Activated naive CD4-positive, alpha-beta T cell treated with anti-CD3 and anti-CD28 coated beads for 36 hours (primary cell): ENCODE measurements around the gene PNMA1. TPM values are rescaled to one million over a fixed set of nuclear protein-coding genes. Genes with fewer than 3 reads are reported as not detected.

Source experiments
- CTCF ChIA-PET: fragments of 350-600 bp; sonication (Branson Sonifier 250); formaldehyde crosslinking; loops from one replicate; lab custom pipeline; 2021; ENCODE audit warnings: antibody characterized with exemption; lab: Charles Lee
- DNase-seq: peaks from one replicate; pipeline ENCODE4 v3.0.0-alpha.2; 2020
- H3K27ac Mint-ChIP-seq: one replicate; pipeline ENCODE4 v1.8.0; 2021; ENCODE audit warnings: mild to moderate bottlenecking, mixed read lengths
- H3K27me3 Mint-ChIP-seq: one replicate; pipeline ENCODE4 v1.8.0; 2021; ENCODE audit warnings: low read depth, mixed read lengths
- H3K36me3 Mint-ChIP-seq: one replicate; pipeline ENCODE4 v1.8.0; 2021; ENCODE audit warnings: low read depth, mixed read lengths
- H3K4me1 Mint-ChIP-seq: one replicate; pipeline ENCODE4 v1.8.0; 2021; ENCODE audit warnings: low read depth, mixed read lengths
- H3K4me3 Mint-ChIP-seq: one replicate; pipeline ENCODE4 v1.8.0; 2021; ENCODE audit warnings: mild to moderate bottlenecking, moderate library complexity, mixed read lengths
- H3K9me3 Mint-ChIP-seq: one replicate; pipeline ENCODE4 v1.8.0; 2021; ENCODE audit warnings: mixed read lengths
- intact Hi-C: fragments of 100-400 bp; cut with micrococcal nuclease; formaldehyde crosslinking; loops from one replicate; pipeline ENCODE4 v1.15.1; 2023
- total RNA-seq, 2 experiments: library from RNA; stranded (reverse); gene quantifications; one replicate each; pipeline ENCODE4 v1.2.3, GENCODE V29; 2021

Gene PNMA1
- 10 to 100 TPM; 18.5 to 19.2 TPM for total RNA-seq

GRCh38 chr14:73713803-73714655 lies at the start of gene PNMA1:
TSS of gene PNMA1 (minus strand) at chr14:73714384. CDS start at chr14:73713639, 745 bp downstream.
- intact Hi-C loops: loop anchor here (1.0 to 10.0 kb wide), 6 partner anchors 72 to 301 kb away; partner anchors contain the start of genes BBOF1, COQ6, DNAL1 and ENTPD5
- Mint-ChIP-seq H3K27ac (peak within 1 kb of the TSS; percentile 85), H3K4me1 (peaks cover 13% of the 10 kb centered on the region), H3K27me3 (no peaks in the 10 kb centered on the region), H3K9me3 (no peaks in the 10 kb centered on the region), H3K4me3 (peak within 1 kb of the TSS; percentile 99), H3K36me3 (peaks cover 11% of the 10 kb centered on the region)
- CTCF ChIA-PET: interaction anchor here (0.5 to 2.7 kb wide), 3 partner anchors 15 to 108 kb away, joined by 3 to 13 read pairs (median 4); no protein-coding TSS in a partner anchor
- peak; percentile 84 for DNase-seq

GRCh38 chr14:73763396-73763795 lies 49.2 kb upstream of the PNMA1 start:
- no peaks in the 10 kb centered on the region for H3K27me3 Mint-ChIP-seq
- DNase-seq: no peak
- intact Hi-C loops: loop anchor here (5.0 kb wide), 2 partner anchors 306 to 809 kb away; partner anchors contain the start of gene NUMB
- peaks cover 3% of the 10 kb centered on the region for H3K36me3 Mint-ChIP-seq
- no peak overlapping the region for H3K4me3 Mint-ChIP-seq
- CTCF ChIA-PET: interaction anchor here (1.7 to 6.9 kb wide), 3 partner anchors 8 to 22 kb away, joined by 5 to 45 read pairs (median 13); no protein-coding TSS in a partner anchor
- H3K27ac Mint-ChIP-seq: peak overlapping the region; percentile 99
- peaks cover 55% of the 10 kb centered on the region for H3K4me1 Mint-ChIP-seq
- no peaks in the 10 kb centered on the region for H3K9me3 Mint-ChIP-seq

- Mint-ChIP-seq H3K4me1 (peaks cover 63% of the 10 kb centered on the region), H3K4me3 (peak overlapping the region; percentile 89), H3K27me3 (no peaks in the 10 kb centered on the region), H3K27ac (peak overlapping the region; percentile 99), H3K36me3 (peaks cover 11% of the 10 kb centered on the region), H3K9me3 (no peaks in the 10 kb centered on the region)
- CTCF ChIA-PET: interaction anchor here (0.5 to 6.9 kb wide), 6 partner anchors 9 to 159 kb away, joined by 3 to 45 read pairs (median 4); no protein-coding TSS in a partner anchor
- intact Hi-C loops: loop anchor here (5.0 kb wide), 2 partner anchors 305 to 810 kb away; partner anchors contain the start of gene NUMB
- peak; percentile 66 for DNase-seq
These were observed 48.2 kb upstream of the PNMA1 start for GRCh38 chr14:73762375-73762822.

GRCh38 chr14:73761618-73762355 lies 47.6 kb upstream of the PNMA1 start:
- DNase-seq: peak; percentile 79
- H3K9me3 Mint-ChIP-seq: no peaks in the 10 kb centered on the region
- peak overlapping the region; percentile 89 for H3K4me3 Mint-ChIP-seq

GRCh38 chr14:73760598-73761586 lies 46.7 kb upstream of the PNMA1 start:
- H3K4me3 Mint-ChIP-seq: peak overlapping the region; percentile 89
- no peaks in the 10 kb centered on the region for H3K27me3 Mint-ChIP-seq
- H3K27ac Mint-ChIP-seq: peak overlapping the region; percentile 99
- CTCF ChIA-PET: interaction anchor here (0.6 to 9.6 kb wide), 12 partner anchors 11 to 289 kb away, joined by 3 to 112 read pairs (median 12); no protein-coding TSS in a partner anchor
- H3K9me3 Mint-ChIP-seq: no peaks in the 10 kb centered on the region
- intact Hi-C loops: loop anchor here (1.0 to 5.0 kb wide), 12 partner anchors 10 to 811 kb away; partner anchors contain the start of genes ACOT2, ALDH6A1, LIN52 and NUMB
- peaks cover 16% of the 10 kb centered on the region for H3K36me3 Mint-ChIP-seq
- H3K4me1 Mint-ChIP-seq: peaks cover 74% of the 10 kb centered on the region
- DNase-seq: no peak

More at GRCh38 chr14:73761618-73762355, 47.6 kb upstream of the PNMA1 start:
- Mint-ChIP-seq H3K36me3 (peaks cover 13% of the 10 kb centered on the region), H3K4me1 (peaks cover 69% of the 10 kb centered on the region), H3K27me3 (no peaks in the 10 kb centered on the region), H3K27ac (peak overlapping the region; percentile 99)
- CTCF ChIA-PET: interaction anchor here (0.9 to 6.9 kb wide), 6 partner anchors 10 to 31 kb away, joined by 3 to 45 read pairs (median 4); no protein-coding TSS in a partner anchor
- intact Hi-C loops: loop anchor here (1.0 to 5.0 kb wide), 8 partner anchors 10 to 811 kb away; partner anchors contain the start of genes ACOT2, ALDH6A1, LIN52 and NUMB

- Mint-ChIP-seq H3K36me3 (peaks cover 16% of the 10 kb centered on the region), H3K4me3 (peak overlapping the region; percentile 89), H3K9me3 (no peaks in the 10 kb centered on the region), H3K27ac (peak overlapping the region; percentile 99), H3K27me3 (no peaks in the 10 kb centered on the region), H3K4me1 (peaks cover 74% of the 10 kb centered on the region)
- CTCF ChIA-PET: interaction anchor here (0.6 to 9.6 kb wide), 12 partner anchors 12 to 288 kb away, joined by 3 to 112 read pairs (median 12); no protein-coding TSS in a partner anchor
- DNase-seq: peak; percentile 97
- intact Hi-C loops: loop anchor here (1.0 to 5.0 kb wide), 12 partner anchors 19 to 812 kb away; partner anchors contain the start of genes ACOT2, ALDH6A1, BBOF1 and ENTPD5
These were observed 45.8 kb upstream of the PNMA1 start for GRCh38 chr14:73759714-73760597.

- Mint-ChIP-seq H3K36me3 (peaks cover 16% of the 10 kb centered on the region), H3K4me3 (peak overlapping the region; percentile 91), H3K27me3 (no peaks in the 10 kb centered on the region), H3K9me3 (no peaks in the 10 kb centered on the region), H3K27ac (peak overlapping the region; percentile 95), H3K4me1 (peaks cover 74% of the 10 kb centered on the region)
- intact Hi-C loops: loop anchor here (5.0 kb wide), 1 partner anchor 258 kb away; the partner anchor contains the start of genes BBOF1 and ENTPD5
- CTCF ChIA-PET: interaction anchor here (0.8 to 9.6 kb wide), 9 partner anchors 12 to 251 kb away, joined by 3 to 112 read pairs (median 22); no protein-coding TSS in a partner anchor
- peak; percentile 54 for DNase-seq
These were observed 45.1 kb upstream of the PNMA1 start for GRCh38 chr14:73759183-73759713.

- intact Hi-C loops: loop anchor here (1.0 to 5.0 kb wide), 2 partner anchors 30 to 259 kb away; partner anchors contain the start of genes BBOF1 and ENTPD5
- Mint-ChIP-seq H3K4me3 (peak overlapping the region; percentile 91), H3K36me3 (peaks cover 16% of the 10 kb centered on the region), H3K9me3 (no peaks in the 10 kb centered on the region), H3K4me1 (peaks cover 78% of the 10 kb centered on the region), H3K27ac (peak overlapping the region; percentile 95), H3K27me3 (no peaks in the 10 kb centered on the region)
- peak; percentile 85 for DNase-seq
- CTCF ChIA-PET: interaction anchor here (0.8 to 9.6 kb wide), 10 partner anchors 9 to 250 kb away, joined by 3 to 112 read pairs (median 18); no protein-coding TSS in a partner anchor
These were observed 44.4 kb upstream of the PNMA1 start for GRCh38 chr14:73758392-73759182.

- Mint-ChIP-seq H3K27me3 (no peaks in the 10 kb centered on the region), H3K36me3 (peaks cover 18% of the 10 kb centered on the region), H3K27ac (peak overlapping the region; percentile 95), H3K9me3 (no peaks in the 10 kb centered on the region), H3K4me3 (peak overlapping the region; percentile 91), H3K4me1 (peaks cover 78% of the 10 kb centered on the region)
- CTCF ChIA-PET: interaction anchor here (1.1 to 9.6 kb wide), 7 partner anchors 10 to 68 kb away, joined by 3 to 112 read pairs (median 27); no protein-coding TSS in a partner anchor
- intact Hi-C loops: loop anchor here (1.0 to 5.0 kb wide), 3 partner anchors 13 to 259 kb away; partner anchors contain the start of genes BBOF1 and ENTPD5
- DNase-seq: no peak
These were observed 43.8 kb upstream of the PNMA1 start for GRCh38 chr14:73757876-73758391.
